IMR-90 (cell line): ENCODE results near the gene IFRD2. TPM values are rescaled to one million over a fixed set of nuclear protein-coding genes. Genes with fewer than 3 reads are reported as not detected.

Experiments
- ATAC-seq: fragments of 200-7000 bp; cut with Tn5 transposase; 2 replicates; pipeline ENCODE4 v1.9.1; 2020; ENCODE audit warnings: low read depth, mild to moderate bottlenecking, moderate library complexity
- BruUV-seq: library from RNA; stranded (reverse); fragments of 400-500 nt; replicated peaks from 2 replicates; lab custom pipeline; 2021; lab: Mats Ljungman, UMichigan
- CTCF ChIA-PET: fragments of 300-600 bp; formaldehyde crosslinking; extraction: SDS; loops from one replicate; lab custom pipeline; 2021; ENCODE audit warnings: antibody characterized with exemption; lab: Yijun Ruan, JAX
- POLR2A ChIA-PET: fragments of 300-600 bp; sonication (Branson Sonifier 250); formaldehyde crosslinking; loops from one replicate; lab custom pipeline; 2022; ENCODE audit warnings: antibody characterized with exemption; ENCODE audit not compliant: unreplicated experiment; lab: Charles Lee
- DNase-seq: peaks from one replicate; pipeline ENCODE4 v3.0.0; 2013
- H2AFZ ChIP-seq: replicated peaks from 2 replicates; pipeline ENCODE3; 2013; ENCODE audit warnings: low read length, mild to moderate bottlenecking; ENCODE audit not compliant: poor library complexity
- H2AK5ac ChIP-seq: 2 replicates; pipeline ENCODE4 v1.6.1; 2013; ENCODE audit warnings: low read depth, low read length, inconsistent platforms
- H2AK9ac ChIP-seq: replicated peaks from 2 replicates; pipeline ENCODE3; 2013; ENCODE audit warnings: mild to moderate bottlenecking, low read depth, low read length, moderate library complexity; ENCODE audit not compliant: poor library complexity
- H2BK120ac ChIP-seq: 2 replicates; pipeline ENCODE4 v1.6.1; 2013; ENCODE audit warnings: low read depth, low read length, inconsistent platforms
- H2BK15ac ChIP-seq: 3 replicates; pipeline ENCODE4 v1.6.1; 2013; ENCODE audit warnings: low read depth, low read length, inconsistent platforms
- H2BK20ac ChIP-seq: 2 replicates; pipeline ENCODE4 v1.6.1; 2013; ENCODE audit warnings: low read depth, mild to moderate bottlenecking, inconsistent platforms, low read length, moderate library complexity
- H2BK5ac ChIP-seq: 2 replicates; pipeline ENCODE4 v1.6.1; 2013; ENCODE audit warnings: mild to moderate bottlenecking, low read depth, low read length, inconsistent platforms; ENCODE audit not compliant: poor library complexity, severe bottlenecking
- H3K14ac ChIP-seq: replicated peaks from 2 replicates; pipeline ENCODE4 v1.6.1; 2013; ENCODE audit warnings: low read depth, low read length, inconsistent platforms
- H3K18ac ChIP-seq: 2 replicates; pipeline ENCODE4 v1.6.1; 2013; ENCODE audit warnings: low read depth, low read length, control low read depth
- H3K23ac ChIP-seq: 2 replicates; pipeline ENCODE4 v1.6.1; 2013; ENCODE audit warnings: low read depth, low read length, inconsistent platforms
- H3K27ac ChIP-seq: 2 replicates; pipeline ENCODE4 v1.5.1; 2013; ENCODE audit warnings: mild to moderate bottlenecking, control low read depth, low read length; ENCODE audit not compliant: insufficient read depth
- H3K27me3 ChIP-seq: 2 replicates; pipeline ENCODE4 v1.6.1; 2013; ENCODE audit warnings: low read length; ENCODE audit not compliant: control insufficient read depth, insufficient read depth
- H3K36me3 ChIP-seq: 2 replicates; pipeline ENCODE4 v1.6.1; 2013; ENCODE audit warnings: low read length, mixed read lengths; ENCODE audit not compliant: control insufficient read depth, insufficient read depth
- H3K4ac ChIP-seq: 2 replicates; pipeline ENCODE4 v1.6.1; 2013; ENCODE audit warnings: low read depth, low read length, inconsistent platforms
- H3K4me1 ChIP-seq: 2 replicates; pipeline ENCODE4 v1.6.1; 2013; ENCODE audit warnings: low read length, mixed read lengths; ENCODE audit not compliant: control insufficient read depth, insufficient read depth
- H3K4me2 ChIP-seq: 2 replicates; pipeline ENCODE4 v1.6.1; 2013; ENCODE audit warnings: low read depth, mild to moderate bottlenecking, control low read depth, low read length, moderate library complexity
- H3K4me3 ChIP-seq: 2 replicates; pipeline ENCODE4 v1.5.1; 2013; ENCODE audit warnings: low read depth, mild to moderate bottlenecking, control low read depth, low read length, moderate library complexity; ENCODE audit not compliant: insufficient read depth
- H3K56ac ChIP-seq: 2 replicates; pipeline ENCODE4 v1.6.1; 2013; ENCODE audit warnings: low read length, inconsistent platforms; ENCODE audit not compliant: insufficient read depth; ENCODE audit errors: extremely low read depth
- H3K79me1 ChIP-seq, 2 experiments: 2 replicates each; pipeline ENCODE4 v1.6.1; 2013; ENCODE audit warnings: low read length in 2 of 2, inconsistent platforms in 1 of 2, low read depth in 1 of 2
- H3K9ac ChIP-seq: 2 replicates; pipeline ENCODE4 v1.6.1; 2013; ENCODE audit warnings: low read depth, low read length, control low read depth
- H3K9me1 ChIP-seq: 2 replicates; pipeline ENCODE4 v1.6.1; 2013; ENCODE audit warnings: low read length, inconsistent platforms; ENCODE audit not compliant: insufficient read depth
- H3K9me3 ChIP-seq: 2 replicates; pipeline ENCODE4 v1.6.1; 2013; ENCODE audit warnings: low read length; ENCODE audit not compliant: control insufficient read depth, insufficient read depth
- H4K20me1 ChIP-seq: 2 replicates; pipeline ENCODE4 v1.6.1; 2013; ENCODE audit warnings: low read length, inconsistent platforms; ENCODE audit not compliant: insufficient read depth
- H4K5ac ChIP-seq: 2 replicates; pipeline ENCODE4 v1.6.1; 2013; ENCODE audit warnings: mild to moderate bottlenecking, low read depth, low read length, control low read depth
- H4K8ac ChIP-seq, 2 experiments: 2 replicates each; pipeline ENCODE4 v1.6.1; 2013; ENCODE audit warnings: low read depth in 2 of 2, low read length in 2 of 2, control low read depth in 1 of 2, inconsistent platforms in 1 of 2
- H4K91ac ChIP-seq: 2 replicates; pipeline ENCODE4 v1.6.1; 2013; ENCODE audit warnings: low read depth, low read length, inconsistent platforms; ENCODE audit not compliant: insufficient read depth
- BHLHE40 ChIP-seq: fragments of 150-350 bp; IDR thresholded peaks from 2 replicates; pipeline ENCODE4 v1.6.1; 2016; ENCODE audit warnings: mild to moderate bottlenecking, low read depth, low read length
- FOS ChIP-seq: fragments of 150-350 bp; IDR thresholded peaks from 2 replicates; pipeline ENCODE4 v1.6.1; 2016; ENCODE audit warnings: low read depth, low read length
- MAZ ChIP-seq: IDR thresholded peaks from 2 replicates; pipeline ENCODE4 v1.6.1; 2012; ENCODE audit warnings: low read depth, mild to moderate bottlenecking, low read length, improper control_type of control experiment, moderate library complexity, borderline replicate concordance
- MXI1 ChIP-seq: IDR thresholded peaks from 2 replicates; pipeline ENCODE4 v1.6.1; 2012; ENCODE audit warnings: low read depth, mild to moderate bottlenecking, low read length, moderate library complexity, borderline replicate concordance
- POLR2A ChIP-seq: IDR thresholded peaks from 2 replicates; pipeline ENCODE4 v1.6.1; 2012; ENCODE audit warnings: mild to moderate bottlenecking, low read depth, low read length
- RAD21 ChIP-seq: IDR thresholded peaks from 2 replicates; pipeline ENCODE4 v1.6.1; 2012; ENCODE audit warnings: low read length, improper control_type of control experiment
- RCOR1 ChIP-seq: IDR thresholded peaks from 2 replicates; pipeline ENCODE4 v1.6.1; 2012; ENCODE audit warnings: mild to moderate bottlenecking, low read length, improper control_type of control experiment; ENCODE audit not compliant: insufficient replicate concordance
- RFX5 ChIP-seq: IDR thresholded peaks from 2 replicates; pipeline ENCODE4 v1.8.0; 2012; ENCODE audit warnings: low read depth, mild to moderate bottlenecking, low read length, moderate library complexity
- SMC3 ChIP-seq: fragments of 150-350 bp; IDR thresholded peaks from 2 replicates; pipeline ENCODE4 v1.6.1; 2016; ENCODE audit warnings: low read depth, mild to moderate bottlenecking, antibody characterized with exemption, low read length, moderate library complexity
- WGBS, 2 experiments: methylation state at CpG; one replicate each; pipeline versions ENCODE4 v1.1.5 to v1.1.7; 2013; ENCODE audit warnings: missing lambda C conversion rate in 2 of 2; ENCODE audit not compliant: insufficient read length in 1 of 2; ENCODE audit errors: extremely low coverage in 2 of 2; 5-methylcytosine and 5-hydroxymethylcytosine counted together
- dilution Hi-C: fragments of 300-500 bp; cut with HindIII; formaldehyde crosslinking; loops from one replicate; pipeline ENCODE4 v1.14.3; 2018; ENCODE audit warnings: low sequenced_read_pairs; ENCODE audit not compliant: unreplicated experiment
- in situ Hi-C: fragments of 300-500 bp; cut with MboI; formaldehyde crosslinking; loops from 3 replicates; pipeline ENCODE4 v1.14.3; 2019; ENCODE audit warnings: low sequenced_read_pairs, inconsistent platforms, mixed read lengths
- intact Hi-C: fragments of 100-400 bp; cut with micrococcal nuclease; formaldehyde crosslinking; loops from 2 replicates; pipeline ENCODE4 v1.10.0; 2022
- polyA plus RNA-seq, 3 experiments: library from polyadenylated mRNA; depleted of rRNA; stranded (reverse); fragments of >200 nt; gene quantifications; 2 replicates each; pipeline ENCODE4 v1.2.3, GENCODE V29; 2012; ENCODE audit warnings: low replicate concordance in 1 of 3
- total RNA-seq: library from RNA; depleted of rRNA; stranded (reverse); fragments of >200 nt; gene quantifications from 2 replicates; pipeline ENCODE4 v1.2.3, GENCODE V29; 2012

The IFRD2 gene
- total and polyA plus RNA-seq, 2 of the 4 experiments (the other 2 are of a cell fraction) = 52.7 to 79.1 TPM

GRCh38 chr3:50297384-50297775, 5.2 kb upstream of the IFRD2 start:
- no peaks in the 10 kb centered on the region for H3K27me3 ChIP-seq
- no peak overlapping the region for H3K9ac ChIP-seq
- H3K4me2 ChIP-seq = no peak overlapping the region
- dilution Hi-C loops = no loop called here
- H3K9me3 ChIP-seq = no peaks in the 10 kb centered on the region
- H3K27ac ChIP-seq = no peak overlapping the region
- H4K91ac ChIP-seq = no peak overlapping the region
- no peak overlapping the region for H3K4me3 ChIP-seq
- H2AFZ ChIP-seq = no peak overlapping the region
- ChIA-PET POLR2A (no interaction called here), CTCF (no interaction called here)
- H2AK9ac ChIP-seq = peak overlapping the region; percentile 26
- peaks cover 13 to 31% of the 10 kb centered on the region in 2 experiments; a peak in 3 of 4 replicates for H3K79me1 ChIP-seq
- H3K14ac ChIP-seq = no peak overlapping the region
- TF ChIP-seq RFX5 (no peak), RCOR1 (no peak), MXI1 (no peak), SMC3 (no peak), FOS (no peak), MAZ (no peak), POLR2A (no peak), BHLHE40 (no peak), RAD21 (no peak)
- H3K4ac ChIP-seq = no peak overlapping the region; the same call in 1 of the 2 replicates
- no peak overlapping the region for H4K5ac ChIP-seq
- H3K56ac ChIP-seq = no peak overlapping the region
- no peaks in the 10 kb centered on the region for H4K20me1 ChIP-seq
- no peak overlapping the region for H4K8ac ChIP-seq
- no peaks in the 10 kb centered on the region for H3K36me3 ChIP-seq
- no peak overlapping the region for H3K23ac ChIP-seq
- in situ Hi-C loops = no loop called here
- peaks cover 17% of the 10 kb centered on the region for H3K4me1 ChIP-seq
- no peak overlapping the region for H2BK15ac ChIP-seq
- DNase-seq (no peak), ATAC-seq (no peak)
- no peak overlapping the region for H2BK5ac ChIP-seq
- H3K9me1 ChIP-seq = peaks cover 17% of the 10 kb centered on the region
- no peak overlapping the region for H3K18ac ChIP-seq
- intact Hi-C loops = no loop called here
- H2BK20ac ChIP-seq = no peak overlapping the region
- 85% methylated on average over 2 of the region's 2 CpGs; no CpG with 5 or more reads in 1 of the 2 experiments for WGBS, 2 experiments
- no peak overlapping the region for H2BK120ac ChIP-seq
- H2AK5ac ChIP-seq = no peak overlapping the region
- BruUV-seq = no TSS peak
